HG03280 (cell line): ENCODE measurements around the gene NF2.

ENCODE experiments used
- ATAC-seq: cut with Tn5 transposase; IDR thresholded peaks from one replicate; pipeline ENCODE4 v1.9.1; 2021; ENCODE audit warnings: mild to moderate bottlenecking, moderate library complexity; ENCODE audit not compliant: unreplicated experiment

The NF2 gene

DNA sequence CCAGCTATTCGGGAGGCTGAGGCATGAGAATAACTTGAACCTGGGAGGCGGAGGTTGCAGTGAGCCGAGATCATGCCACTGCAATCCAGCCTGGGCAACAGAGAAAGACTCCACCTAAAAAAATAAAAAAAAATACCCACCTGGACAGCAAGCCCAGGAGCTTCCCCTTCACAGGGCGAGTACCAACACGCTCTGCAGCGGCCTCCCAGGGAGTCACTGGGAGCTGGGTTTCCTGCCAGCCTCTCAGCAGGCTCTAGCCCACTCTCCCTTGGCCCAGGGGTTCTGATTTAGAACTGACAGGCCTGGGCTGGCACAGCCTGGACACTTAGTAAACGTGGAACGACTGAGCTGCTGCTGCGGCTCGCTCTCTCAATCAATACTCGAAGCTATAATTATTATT, 114.4 kb downstream of the NF2 start:
- ATAC-seq, result no peak

DNA sequence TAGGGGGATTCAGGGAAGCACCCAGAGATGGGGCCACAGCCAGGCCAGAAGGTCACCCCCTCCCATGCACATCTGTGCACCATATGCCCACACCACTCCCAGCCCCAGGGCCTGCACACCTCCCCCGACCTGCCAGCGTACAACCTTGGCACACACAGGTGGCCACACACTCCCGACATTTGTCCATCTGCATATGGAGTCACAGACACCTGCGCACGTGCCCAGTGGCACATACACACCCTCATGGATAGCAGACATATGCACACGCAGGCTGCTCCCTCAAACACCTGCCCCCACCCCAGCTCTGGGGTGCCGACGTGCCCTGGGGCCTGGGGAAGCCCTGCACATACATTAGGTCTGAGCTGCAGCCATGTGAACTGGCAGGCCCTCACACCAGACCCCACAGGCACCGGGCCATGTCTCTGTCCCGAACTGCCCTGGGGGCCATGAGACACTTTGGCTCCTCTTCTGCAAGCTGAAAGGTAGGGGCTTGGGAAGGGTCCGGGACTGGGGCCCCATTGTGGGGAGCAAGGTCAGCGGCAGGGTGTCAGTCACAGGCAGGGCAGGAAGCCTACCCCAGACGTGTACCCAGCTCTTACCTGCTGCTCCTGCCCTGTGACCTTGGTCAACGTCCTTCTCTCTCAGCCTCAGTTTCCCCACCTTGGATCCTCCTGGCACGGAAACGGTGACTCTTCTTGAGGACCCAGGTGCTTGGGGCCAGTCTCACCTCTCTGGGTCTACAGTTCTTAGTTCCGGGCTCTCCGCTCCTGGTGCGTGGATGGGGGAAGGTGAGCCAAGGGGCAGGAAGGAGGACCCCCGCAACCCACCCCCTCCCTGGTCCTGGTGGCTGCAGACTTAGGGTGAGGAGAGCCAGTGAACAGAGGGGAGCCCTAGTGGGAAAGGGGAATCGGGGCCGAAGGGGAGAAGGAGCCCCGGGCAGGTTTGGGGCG, 115.8 kb downstream of the NF2 start:
- ATAC-seq, result no peak

DNA sequence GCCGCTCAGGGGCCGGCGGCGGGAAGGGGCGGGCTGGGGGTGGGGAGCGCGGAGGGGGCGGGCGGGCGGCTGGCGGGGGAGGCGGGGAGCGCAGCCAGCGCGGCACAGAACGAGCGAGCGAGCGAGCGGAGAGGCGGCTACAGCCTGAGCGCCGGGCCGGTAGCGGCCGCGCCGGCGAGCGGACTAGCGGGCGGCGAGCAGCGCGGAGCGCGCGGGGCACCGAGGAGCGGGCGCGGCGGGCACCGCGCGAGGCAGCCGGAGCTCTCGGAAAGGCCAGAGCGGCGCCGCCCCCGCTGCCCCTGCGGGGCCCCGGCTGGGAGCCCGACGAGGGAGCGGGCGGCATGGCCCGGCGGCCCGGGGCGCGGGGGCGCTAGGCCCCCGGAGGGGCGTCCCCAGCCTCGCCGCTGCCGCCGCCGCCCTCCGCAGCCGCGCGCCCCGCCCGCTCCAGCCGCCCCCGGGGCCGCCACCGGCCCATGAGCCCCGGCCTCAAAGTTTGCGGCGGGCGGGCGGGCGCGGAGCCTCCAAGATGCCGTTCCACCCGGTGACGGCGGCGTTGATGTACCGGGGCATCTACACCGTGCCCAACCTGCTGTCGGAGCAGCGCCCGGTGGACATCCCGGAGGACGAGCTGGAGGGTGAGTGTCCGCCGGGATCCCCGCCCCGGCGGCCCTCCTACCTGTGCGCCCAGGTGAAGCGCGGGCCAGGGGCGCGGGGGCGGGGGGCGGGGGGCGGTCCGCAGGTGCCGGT, 116.6 kb downstream of the NF2 start, which contains the start of gene CABP7:
CABP7 (plus strand) TSS at position 105 of the 747 bp plus-strand sequence; CDS start at position 527, 422 bp downstream.
- ATAC-seq, result no peak

DNA sequence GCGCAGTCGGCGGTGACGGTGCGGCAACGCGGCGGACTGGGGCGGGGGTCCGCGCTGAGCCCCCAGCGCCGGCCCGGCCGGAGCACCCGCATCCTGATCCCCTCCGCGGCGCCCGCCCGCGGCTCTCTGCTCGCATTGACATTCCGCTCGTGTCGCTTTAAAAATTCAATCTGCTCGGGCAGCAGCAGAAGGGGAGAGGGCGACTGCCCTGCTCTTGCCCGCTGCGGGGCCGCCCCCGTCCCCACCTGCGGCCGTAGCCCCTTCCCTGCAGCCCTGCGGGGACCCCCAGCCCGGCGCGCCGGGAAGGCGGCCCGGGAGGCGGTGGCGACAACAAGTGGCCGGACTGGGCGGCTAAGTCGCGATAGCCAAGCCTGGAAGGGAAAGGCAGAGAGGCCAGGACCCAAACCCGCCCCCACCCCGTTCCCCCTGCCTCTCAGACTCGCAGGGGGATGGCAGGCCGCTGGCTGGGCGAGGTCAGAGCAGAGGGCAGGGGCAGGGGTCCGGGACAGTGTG, 117.4 kb downstream of the NF2 start:
- ATAC-seq, result no peak

DNA sequence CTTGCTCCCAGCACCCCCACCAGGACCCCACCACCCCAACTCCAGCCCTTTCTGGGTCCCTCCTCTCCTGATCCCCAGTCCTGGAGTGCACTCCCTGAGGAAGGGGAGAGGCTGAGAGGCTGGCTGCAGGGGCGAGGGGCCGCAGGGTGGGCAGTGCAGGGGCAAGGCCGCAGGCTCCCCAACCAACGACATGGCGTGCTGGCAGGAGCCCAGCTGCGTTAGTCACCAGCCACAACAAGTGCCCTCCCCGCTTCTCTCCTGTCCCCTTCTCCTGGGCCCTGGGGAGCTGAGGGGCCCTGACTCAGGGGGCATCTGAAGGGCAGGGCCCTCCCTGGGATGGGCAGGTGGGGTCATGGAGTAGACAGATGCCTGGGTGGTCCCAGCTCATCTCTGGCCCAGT, 118.7 kb downstream of the NF2 start:
- ATAC-seq, result no peak

DNA sequence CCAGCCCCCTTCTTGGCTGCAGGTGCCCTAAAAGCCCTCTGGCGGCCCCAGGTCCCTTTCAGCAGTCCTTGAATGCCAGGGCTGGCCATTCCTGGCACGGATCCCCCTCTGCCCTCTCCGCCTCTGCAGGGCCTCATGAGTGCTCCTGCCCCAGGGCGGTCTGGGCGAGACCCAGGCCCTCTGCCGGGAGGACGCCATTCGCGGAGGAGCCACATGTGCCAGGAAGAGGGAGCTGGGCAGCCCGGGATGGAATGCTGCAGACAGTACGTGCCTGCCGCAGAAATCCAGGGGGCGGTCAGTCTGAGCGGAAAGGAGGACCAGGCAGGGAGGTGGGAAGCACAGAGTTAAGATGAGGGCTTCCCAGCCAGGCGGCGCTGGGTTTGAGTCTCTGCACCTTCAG, 119.2 kb downstream of the NF2 start:
- ATAC-seq, result no peak

DNA sequence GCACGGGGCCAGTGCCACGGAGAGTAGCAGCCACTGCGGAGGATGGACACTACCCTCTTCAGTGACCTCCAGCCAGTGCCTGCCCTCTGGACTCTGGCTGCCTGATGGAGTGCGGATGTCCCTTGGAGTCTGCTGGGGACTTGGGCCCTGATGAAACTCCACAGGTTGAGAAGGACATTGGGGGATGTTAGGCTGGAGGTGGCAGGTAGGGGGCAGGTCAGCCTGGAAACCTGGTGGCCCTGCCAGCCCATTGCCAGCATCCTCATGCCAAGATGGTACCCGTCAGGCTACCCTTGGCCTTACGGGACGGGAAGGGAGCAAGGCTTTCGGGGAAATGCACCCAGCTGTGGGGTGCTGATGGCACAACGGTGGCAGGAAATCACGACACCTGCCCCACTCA, 120.3 kb downstream of the NF2 start:
- no peak for ATAC-seq

DNA sequence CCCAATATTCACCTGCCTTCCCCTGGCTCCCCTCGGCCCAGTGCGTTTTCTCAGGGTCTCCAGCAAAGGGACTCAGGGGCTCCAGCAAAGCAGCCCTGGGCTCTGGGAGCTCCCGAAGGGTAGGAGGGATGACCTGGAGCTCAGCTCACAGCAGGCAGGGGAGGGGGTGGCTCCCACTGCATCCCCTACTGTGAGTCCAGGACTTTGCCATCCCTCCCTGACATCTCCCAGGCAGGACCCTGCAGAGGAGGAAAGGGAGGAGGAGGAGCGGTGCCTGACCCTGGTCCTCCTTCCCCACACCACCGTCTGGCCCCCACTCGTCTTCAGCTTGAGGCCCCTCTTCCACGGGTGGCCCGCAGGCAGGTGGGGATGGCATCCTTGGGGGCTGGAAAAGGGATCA, 121.4 kb downstream of the NF2 start:
- ATAC-seq, result no peak

DNA sequence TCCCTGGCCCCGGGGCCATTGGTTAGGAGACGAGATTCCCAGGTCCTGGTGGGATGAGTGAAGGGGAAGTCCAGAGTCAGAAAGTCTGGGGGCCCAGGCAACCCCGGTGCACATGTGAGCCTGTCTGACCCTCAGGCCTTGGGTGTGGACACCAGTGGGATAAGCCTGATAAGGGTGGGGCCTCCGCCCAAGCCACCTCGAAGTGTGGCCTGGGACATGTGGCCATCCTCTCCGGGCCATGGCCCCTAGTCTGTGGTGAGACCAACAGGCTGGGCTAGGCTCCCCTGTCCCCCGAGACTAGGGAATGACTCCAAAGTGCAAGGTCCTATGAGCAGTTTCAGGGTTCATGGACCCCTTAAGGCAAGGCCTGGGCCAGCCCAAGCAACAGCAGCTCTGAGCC, 122.7 kb downstream of the NF2 start:
- ATAC-seq, result no peak

DNA sequence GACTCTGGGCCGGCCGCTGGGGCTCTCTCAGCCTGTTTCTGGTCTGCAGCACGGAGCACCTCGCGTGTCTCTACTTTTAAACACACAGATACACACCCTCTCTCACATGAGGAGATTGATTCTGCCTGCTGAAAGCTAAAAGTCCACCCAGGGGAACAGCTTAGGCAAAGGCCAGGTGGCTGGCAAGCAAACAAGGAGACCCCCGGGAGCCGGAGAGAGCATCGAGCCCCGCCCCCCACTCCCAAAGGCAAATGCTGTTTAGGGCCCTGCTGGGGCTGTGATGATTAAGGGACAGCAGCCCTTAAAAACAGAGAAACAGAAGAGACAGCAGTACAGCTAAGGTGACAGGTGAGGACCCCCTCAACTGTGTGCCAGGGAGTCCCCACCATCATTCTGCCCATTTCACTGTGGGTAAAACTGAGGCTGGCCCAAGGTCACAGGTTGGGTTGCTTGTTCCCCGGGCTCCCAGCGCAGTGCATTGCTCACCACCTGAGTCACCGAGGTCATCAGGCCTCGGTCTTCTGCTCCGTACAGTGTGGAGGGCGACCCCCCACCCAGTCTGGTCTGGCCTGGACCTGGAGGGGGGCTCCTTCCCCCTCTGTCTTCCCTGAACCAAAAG, 123.2 kb downstream of the NF2 start:
- no peak for ATAC-seq

DNA sequence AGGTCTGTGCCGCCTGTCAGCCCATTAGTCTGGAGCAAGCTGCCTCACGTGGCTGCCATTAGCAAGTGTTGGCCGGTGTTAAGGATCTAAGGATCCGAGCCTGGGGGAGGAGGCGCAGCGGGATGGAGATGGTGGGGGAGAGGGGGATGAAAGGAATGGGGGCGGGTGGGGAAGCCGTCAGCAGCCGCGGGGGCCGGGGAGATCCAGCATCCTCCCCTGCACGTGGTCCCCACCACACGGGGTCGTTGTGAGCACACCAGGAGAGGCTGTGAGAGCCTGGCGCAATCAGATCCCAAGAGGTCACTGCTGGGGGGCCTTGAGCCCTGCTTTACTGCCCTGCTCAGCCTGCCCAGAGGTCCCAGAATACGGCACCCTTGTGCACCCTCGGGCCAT, 123.7 kb downstream of the NF2 start:
- ATAC-seq, result no peak

DNA sequence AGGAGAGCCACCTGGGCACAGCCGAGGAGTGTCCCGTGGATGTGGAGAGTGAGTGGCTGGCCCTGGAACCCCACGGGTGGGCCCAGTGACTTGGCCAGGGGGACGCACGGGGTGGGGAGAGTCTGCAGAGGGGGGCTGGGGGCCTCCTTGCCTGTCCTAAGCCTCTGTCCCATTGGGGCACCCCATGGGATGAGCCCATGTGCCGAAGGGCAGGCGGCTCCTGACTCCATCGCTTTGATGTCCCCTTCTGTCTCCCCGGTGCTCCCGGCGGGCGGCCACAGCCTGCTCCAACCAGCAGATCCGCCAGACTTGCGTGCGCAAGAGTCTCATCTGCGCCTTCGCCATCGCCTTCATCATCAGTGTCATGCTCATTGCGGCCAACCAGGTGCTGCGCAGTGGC, 125.7 kb downstream of the NF2 start:
- no peak for ATAC-seq

DNA sequence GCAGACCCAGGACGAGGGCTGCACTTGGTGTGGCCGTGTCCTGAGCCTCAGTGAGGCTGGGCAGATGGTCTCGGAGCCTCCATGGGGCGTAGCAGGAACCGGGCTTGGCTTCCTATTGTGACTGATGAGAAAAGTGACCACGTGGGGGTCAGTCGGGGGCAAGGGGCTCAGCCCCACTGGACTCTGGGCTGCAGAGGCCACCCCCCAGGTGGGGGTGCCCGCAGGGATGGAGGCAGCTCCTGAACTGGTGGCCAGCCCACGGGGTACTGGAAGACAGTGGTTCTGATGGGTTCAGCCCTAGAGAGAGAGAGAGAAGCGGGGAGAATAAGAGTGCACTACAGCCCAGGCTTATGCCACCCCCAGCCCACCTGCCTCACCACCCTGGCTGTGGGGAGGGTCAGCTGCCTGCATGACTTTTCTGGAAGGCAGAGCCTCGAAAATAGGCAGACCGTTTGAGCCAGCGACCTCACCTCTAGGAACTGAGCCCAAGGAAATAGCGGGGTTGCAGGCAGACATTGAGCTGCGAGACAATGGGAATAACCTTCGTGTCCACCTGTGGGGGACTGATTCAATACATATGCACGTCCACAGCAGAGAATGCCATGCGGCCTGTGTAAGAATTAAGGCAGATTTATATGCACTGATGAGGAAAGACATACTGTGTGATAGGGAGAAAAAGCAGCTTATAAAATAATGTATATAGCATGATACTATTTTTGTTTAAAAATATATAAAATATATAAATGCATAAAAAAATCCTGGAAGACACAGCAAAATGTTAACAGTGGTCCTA, 127.8 kb downstream of the NF2 start:
- ATAC-seq, result no peak

DNA sequence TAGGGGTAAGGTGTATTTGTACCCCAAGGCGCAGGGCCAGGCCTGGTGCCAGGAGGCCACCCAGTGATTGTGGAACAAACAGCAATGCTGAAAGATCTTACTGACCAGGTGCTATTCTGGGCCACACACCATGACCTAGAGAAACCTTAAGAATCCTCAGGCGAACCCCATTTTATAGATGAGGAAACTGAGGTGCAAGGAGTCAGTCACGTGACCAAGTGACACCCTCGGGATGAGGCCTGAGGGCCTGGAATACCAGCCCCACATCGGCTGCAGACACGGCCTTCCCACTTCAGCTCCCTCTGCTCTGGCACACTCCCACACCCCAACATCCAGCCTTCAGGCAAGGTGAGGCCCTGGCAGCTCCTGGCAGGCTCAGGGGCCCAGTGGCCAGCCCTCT, 129.4 kb downstream of the NF2 start:
- ATAC-seq, result no peak

DNA sequence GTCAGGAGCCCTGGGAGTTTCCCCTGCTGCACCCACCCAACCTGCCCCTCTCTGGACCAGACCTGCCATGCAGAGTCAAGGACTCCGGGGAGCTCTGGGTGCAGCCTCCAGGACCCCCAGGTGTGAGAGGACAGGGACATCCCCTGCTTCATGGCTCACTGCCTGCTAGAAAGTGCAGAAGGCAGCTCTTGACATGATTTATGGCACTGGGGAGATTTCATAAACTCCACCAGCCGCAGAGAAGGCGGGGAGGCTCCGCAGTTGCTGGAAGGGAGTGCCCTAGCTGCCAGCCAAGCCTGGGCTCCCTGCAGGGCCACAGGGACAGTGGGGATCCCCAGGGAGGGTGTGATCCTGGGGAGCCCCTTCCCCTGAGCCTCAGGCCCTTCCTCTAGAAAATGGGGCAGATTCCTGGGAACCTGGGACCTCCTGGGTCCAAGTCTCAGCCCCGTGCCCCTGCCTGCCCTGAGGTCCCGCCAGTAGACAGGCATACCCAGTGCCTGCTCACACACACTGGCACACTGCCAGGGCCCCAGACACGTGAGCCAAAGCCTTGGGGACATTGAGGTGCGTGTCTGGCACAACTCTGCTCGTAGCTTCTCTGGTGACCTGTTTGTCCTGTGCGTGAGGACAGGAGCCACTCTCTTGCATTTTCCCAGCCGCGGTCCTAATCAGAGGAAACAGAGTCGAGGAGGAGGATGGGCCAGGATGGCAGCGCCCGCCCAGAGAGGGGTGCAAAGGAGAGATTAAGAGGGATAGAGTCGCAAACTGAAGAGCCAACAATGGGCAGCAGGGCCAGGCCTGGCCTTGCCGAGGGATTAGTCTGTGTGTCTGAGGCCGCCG, 130.1 kb downstream of the NF2 start:
- ATAC-seq, result no peak

DNA sequence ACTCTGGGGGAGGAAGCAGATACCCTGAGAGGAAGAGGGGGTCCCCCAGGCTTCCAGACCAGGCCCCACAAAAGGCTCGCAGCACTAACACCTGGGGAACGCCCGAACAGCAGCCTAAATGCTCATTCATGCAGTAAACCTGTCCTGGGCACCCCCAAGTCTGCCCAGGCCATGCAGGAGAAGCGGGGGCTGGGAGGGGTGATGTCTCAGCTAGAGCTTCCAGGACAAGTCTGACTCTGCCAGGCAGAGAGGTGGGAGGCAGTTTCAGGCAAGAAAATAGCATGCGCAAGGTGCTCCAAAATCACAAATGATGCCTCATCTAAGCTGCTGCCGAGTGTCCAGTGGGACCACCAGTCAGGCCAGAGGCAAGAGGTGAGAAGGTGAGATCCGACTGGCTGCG, 131.0 kb downstream of the NF2 start:
- no peak for ATAC-seq

DNA sequence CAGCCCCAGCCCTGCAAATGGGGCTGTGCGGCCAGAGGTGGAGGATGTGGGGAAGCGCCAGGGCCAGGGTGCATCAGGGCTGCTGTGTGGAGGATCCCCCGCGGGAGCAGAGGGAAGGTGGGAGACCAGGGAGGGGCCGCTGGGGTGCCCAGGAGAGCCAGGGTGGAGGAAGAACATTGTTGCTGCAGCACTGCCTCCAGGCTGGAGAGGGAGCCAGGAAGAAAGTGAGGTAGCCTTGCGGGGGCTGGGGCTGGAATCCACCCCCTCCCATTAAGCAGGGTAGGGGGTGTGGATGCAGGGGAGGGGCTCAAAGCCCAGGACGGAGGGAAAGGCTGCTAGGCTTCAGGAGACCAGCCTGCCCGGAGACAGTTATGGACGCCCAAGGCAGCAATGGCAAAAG, 131.4 kb downstream of the NF2 start:
- no peak for ATAC-seq

DNA sequence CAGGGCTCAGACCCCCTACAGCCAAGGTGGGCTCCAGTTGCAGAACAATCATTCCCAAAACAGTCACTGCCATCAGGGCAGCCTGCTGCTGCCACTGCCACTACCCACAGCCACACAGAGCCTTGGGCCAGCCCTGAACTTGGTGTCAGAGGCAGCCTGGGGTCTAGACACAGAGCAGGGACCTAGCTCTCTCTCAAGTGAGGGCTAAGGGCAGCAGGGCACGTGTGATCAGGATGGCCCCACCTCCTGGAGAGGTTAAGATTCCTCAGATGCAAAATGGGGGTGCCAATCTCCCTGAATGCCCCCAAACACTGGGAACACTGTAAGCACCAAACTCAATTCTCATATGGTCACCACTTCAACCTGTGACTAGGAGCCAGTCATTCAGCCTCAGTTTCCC, 132.0 kb downstream of the NF2 start:
- ATAC-seq, result no peak

DNA sequence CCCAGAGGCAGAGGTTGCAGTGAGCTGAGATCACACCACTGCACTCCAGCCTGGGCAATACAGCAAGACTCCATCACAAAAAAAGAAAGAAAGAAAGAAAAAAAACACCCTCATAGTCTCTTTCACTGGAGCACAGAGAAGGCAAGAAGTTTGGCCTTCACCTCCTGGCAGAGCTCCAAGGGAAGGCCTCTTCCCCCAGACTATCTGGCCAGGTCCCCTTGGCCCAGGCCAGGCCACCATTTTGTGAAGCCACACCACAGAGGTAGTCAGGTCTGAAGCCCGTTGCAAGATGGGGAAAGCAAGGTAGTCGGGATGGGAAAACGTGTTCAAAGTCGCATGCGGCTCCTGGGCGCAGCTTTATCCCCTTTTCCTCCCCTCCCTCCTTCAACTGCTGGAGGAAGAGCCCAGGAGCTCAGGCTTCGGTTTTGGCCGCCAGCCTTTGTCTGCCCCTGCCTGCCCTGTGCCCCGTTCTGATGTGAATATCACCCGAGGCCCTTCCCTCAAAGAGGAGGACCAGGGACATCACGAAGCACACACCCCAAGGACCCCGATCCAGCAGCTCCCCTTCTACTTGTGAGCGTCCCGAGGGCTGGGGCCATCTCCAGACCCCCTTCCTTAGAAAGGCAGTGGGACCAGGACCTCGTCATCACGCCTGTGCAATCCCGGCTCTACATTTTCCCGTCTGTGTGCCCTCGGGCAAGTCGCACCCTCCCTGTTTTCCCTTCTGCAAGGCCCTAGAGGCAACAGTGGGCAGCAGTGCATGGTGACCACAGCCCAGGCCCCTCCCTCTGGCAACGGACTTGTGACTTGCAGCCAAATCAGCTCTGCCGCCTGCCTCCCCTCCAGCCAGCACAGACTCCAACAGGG, 134.1 kb downstream of the NF2 start:
- ATAC-seq, result no peak
